Activated naive CD8-positive, alpha-beta T cell (primary cell): ENCODE data around the gene SC5D.

Experiments used
- H3K27ac Mint-ChIP-seq: one replicate; pipeline ENCODE4 v1.8.0; 2021; ENCODE audit warnings: mixed read lengths
- H3K27me3 Mint-ChIP-seq: one replicate; pipeline ENCODE4 v1.8.0; 2021; ENCODE audit warnings: mixed read lengths
- H3K36me3 Mint-ChIP-seq: one replicate; pipeline ENCODE4 v1.8.0; 2021; ENCODE audit warnings: mixed read lengths
- H3K4me1 Mint-ChIP-seq: one replicate; pipeline ENCODE4 v1.8.0; 2021; ENCODE audit warnings: low read depth, mixed read lengths
- H3K4me3 Mint-ChIP-seq: one replicate; pipeline ENCODE4 v1.8.0; 2021; ENCODE audit warnings: mild to moderate bottlenecking, mixed read lengths
- H3K9me3 Mint-ChIP-seq: one replicate; pipeline ENCODE4 v1.8.0; 2021; ENCODE audit warnings: low read depth, mixed read lengths

The SC5D gene

DNA sequence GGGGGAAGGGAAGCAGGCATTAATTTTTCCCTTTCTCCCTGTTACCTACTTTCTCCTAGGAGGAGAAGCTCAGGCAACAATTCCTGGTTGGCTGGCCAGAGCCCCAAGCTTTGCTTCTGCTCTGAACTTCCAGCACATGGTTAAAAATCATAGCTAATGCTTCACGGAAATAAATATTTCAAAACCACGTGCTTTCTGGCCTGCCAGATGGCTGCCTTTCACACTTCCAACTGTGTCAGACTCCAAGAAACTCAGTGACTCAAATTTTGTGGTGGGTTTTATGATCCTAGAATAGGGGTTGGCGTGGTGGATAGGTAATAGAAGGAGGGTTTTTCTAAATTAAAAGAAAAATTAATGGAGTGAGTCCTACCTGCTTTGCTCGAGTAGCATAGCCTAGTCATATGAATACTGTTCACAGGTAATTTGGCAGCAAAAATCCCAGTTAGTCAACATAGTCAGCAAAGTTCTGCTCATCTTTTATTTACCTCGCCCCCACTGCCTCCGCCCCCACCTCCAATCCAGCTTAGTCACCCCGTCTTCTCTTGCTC is 58.6 kb downstream of the SC5D start:
- Mint-ChIP-seq H3K36me3 (peaks cover 5% of the 10 kb centered on the region), H3K27ac (no peak overlapping the region), H3K27me3 (no peaks in the 10 kb centered on the region), H3K9me3 (no peaks in the 10 kb centered on the region), H3K4me3 (no peak overlapping the region), H3K4me1 (no peaks in the 10 kb centered on the region)

DNA sequence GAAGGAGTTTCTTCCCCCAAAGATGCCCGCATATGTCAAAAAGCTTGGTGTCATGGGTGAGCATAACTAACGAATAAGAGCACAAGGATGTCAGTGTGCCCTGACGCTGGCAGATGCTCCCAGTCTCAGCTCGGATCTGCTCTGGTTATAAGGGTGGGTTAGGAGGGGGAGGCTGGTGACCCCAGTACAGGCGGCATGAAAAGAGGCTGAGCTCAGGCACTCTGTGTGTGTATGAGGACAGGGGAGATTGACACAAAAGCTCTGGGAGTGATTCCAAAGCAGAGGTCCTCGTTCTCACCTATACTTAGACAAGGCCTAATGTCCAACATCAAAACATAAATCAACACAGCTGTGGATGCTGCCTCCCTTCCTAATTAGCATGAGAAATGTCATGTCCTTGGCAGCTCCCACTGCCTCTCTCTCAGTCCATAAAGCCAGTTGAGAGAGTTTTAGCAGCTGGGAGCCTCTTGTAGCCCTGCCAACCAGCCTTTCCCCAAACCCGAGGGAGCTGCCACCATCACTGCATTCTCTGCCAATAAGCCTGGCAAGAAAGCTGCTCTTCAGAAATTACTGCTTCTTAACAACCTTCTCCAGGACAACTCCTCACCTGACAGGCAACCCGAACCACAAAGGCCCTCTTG is 59.8 kb downstream of the SC5D start:
- Mint-ChIP-seq H3K36me3 (peaks cover 5% of the 10 kb centered on the region), H3K9me3 (no peaks in the 10 kb centered on the region), H3K4me3 (no peak overlapping the region), H3K4me1 (peaks cover 2% of the 10 kb centered on the region), H3K27me3 (no peaks in the 10 kb centered on the region), H3K27ac (no peak overlapping the region)

DNA sequence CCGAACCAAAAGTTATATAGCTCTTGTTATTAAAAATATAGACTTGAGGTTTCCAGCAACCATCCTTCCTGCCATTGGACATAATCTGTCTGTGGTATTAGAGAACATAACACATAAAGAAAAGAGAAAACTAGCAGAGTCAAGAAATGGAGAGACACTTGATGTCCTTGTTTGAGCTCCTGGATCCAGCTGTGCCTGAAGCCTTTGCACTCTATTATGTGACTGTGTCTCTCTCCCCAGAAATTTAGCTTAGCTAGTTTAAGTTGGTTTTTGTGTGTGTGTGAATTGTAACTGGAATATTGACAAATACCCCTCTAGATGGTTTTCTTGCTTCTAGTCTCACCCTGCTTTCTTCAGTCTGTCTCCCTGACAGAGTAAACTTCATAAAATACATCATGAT is 61.6 kb downstream of the SC5D start:
- Mint-ChIP-seq H3K9me3 (no peaks in the 10 kb centered on the region), H3K27me3 (no peaks in the 10 kb centered on the region), H3K4me1 (peaks cover 2% of the 10 kb centered on the region), H3K27ac (no peak overlapping the region), H3K4me3 (no peak overlapping the region), H3K36me3 (peaks cover 5% of the 10 kb centered on the region)

DNA sequence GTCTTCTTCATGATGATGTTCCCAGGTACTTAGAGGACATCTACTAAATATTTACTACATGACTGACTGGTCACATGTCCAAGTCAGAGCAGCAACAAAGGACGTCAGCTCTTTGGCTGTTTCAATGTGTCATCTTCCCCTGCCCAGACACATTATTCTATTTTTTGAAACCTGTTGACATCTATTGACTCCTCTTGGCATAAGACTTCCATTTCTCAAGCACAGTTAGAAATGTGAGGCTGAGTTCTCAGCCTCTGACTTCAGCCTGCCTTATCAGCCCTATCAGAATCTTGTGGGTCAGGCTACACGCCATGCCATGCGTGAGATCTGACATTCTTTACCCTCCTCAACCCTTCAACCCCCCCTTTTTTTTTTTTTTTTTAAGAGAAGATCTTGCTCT is 63.8 kb downstream of the SC5D start:
- Mint-ChIP-seq H3K9me3 (no peaks in the 10 kb centered on the region), H3K4me1 (peaks cover 2% of the 10 kb centered on the region), H3K27ac (no peak overlapping the region), H3K4me3 (no peak overlapping the region), H3K27me3 (no peaks in the 10 kb centered on the region), H3K36me3 (peaks cover 5% of the 10 kb centered on the region)
